Retina (tissue), 1 donor: Measurements from ENCODE around the gene DPF1.
"Not testable (repeated sequence)": the region's sequence is repeated elsewhere in the genome, so short reads cannot be mapped to it uniquely, and the experiment has no call there.

ENCODE experiments used
- DNase-seq: peaks from one replicate; pipeline ENCODE4 v3.0.0-alpha.2; 2016

The DPF1 gene

GRCh38 chr19:38250428-38250820, 26.4 kb upstream of the DPF1 start:
- DNase-seq: peak; percentile 10

GRCh38 chr19:38248421-38248820, 24.4 kb upstream of the DPF1 start:
- DNase-seq: no peak

- DNase-seq: peak; percentile 4
Observed at GRCh38 chr19:38247734-38248268, 23.8 kb upstream of the DPF1 start.

- no peak for DNase-seq
Observed at GRCh38 chr19:38247126-38247525, 23.1 kb upstream of the DPF1 start.

GRCh38 chr19:38245826-38246498, 21.9 kb upstream of the DPF1 start:
- DNase-seq: no peak

- DNase-seq: no peak
Observed at GRCh38 chr19:38243279-38243673, 19.3 kb upstream of the DPF1 start.

GRCh38 chr19:38239816-38240215, 15.8 kb upstream of the DPF1 start:
- DNase-seq: no peak

- DNase-seq: no peak
Observed at GRCh38 chr19:38234615-38235014, 10.6 kb upstream of the DPF1 start.

GRCh38 chr19:38233740-38234251, 9.8 kb upstream of the DPF1 start:
- peak; percentile 83 for DNase-seq

- no peak for DNase-seq
Observed at GRCh38 chr19:38231918-38232317, 7.9 kb upstream of the DPF1 start.

GRCh38 chr19:38230506-38231133, 6.6 kb upstream of the DPF1 start:
- DNase-seq: not testable (repeated sequence)

GRCh38 chr19:38229585-38230073, 5.6 kb upstream of the DPF1 start:
- DNase-seq: peak; percentile 87

GRCh38 chr19:38228491-38229439, 4.7 kb upstream of the DPF1 start:
- peak; percentile 81 for DNase-seq

GRCh38 chr19:38228005-38228377, 4.0 kb upstream of the DPF1 start:
- peak; percentile 68 for DNase-seq

GRCh38 chr19:38227287-38228004, 3.4 kb upstream of the DPF1 start:
- no peak for DNase-seq

- DNase-seq: not testable (repeated sequence)
Observed at GRCh38 chr19:38224863-38225218, 819 bp upstream of the DPF1 start.

GRCh38 chr19:38223617-38224013, 407 bp downstream of the DPF1 start:
- DNase-seq: no peak

- no peak for DNase-seq
Observed at GRCh38 chr19:38223119-38223523, 901 bp downstream of the DPF1 start.

GRCh38 chr19:38221919-38222830, 1.8 kb downstream of the DPF1 start:
- DNase-seq: no peak

- no peak for DNase-seq
Observed at GRCh38 chr19:38221421-38221820, 2.6 kb downstream of the DPF1 start.

GRCh38 chr19:38219221-38219620, 4.8 kb downstream of the DPF1 start:
- DNase-seq: no peak
